PC-3 (cell line): ENCODE data around the gene PLA2G2D. TPM values are rescaled to one million over a fixed set of nuclear protein-coding genes. Genes with fewer than 3 reads are reported as not detected.
A peak's percentile ranks its signal among the peaks of the same experiment; 100 is the strongest.

Experiments used
- ATAC-seq: fragments of 200-7000 bp; cut with Tn5 transposase; 2 replicates; pipeline ENCODE4 v1.9.1; 2020; ENCODE audit warnings: mild to moderate bottlenecking, moderate library complexity
- BruUV-seq: library from RNA; stranded (reverse); fragments of 400-500 nt; replicated peaks from 2 replicates; lab custom pipeline; 2021; lab: Mats Ljungman, UMichigan
- CTCF ChIA-PET: fragments of 300-600 bp; sonication (Branson Sonifier 250); formaldehyde crosslinking; loops from one replicate; lab custom pipeline; 2022; ENCODE audit warnings: antibody characterized with exemption; lab: Charles Lee
- POLR2A ChIA-PET: fragments of 300-600 bp; sonication (Branson Sonifier 250); formaldehyde crosslinking; loops from one replicate; lab custom pipeline; 2022; ENCODE audit warnings: antibody characterized with exemption; ENCODE audit not compliant: unreplicated experiment; lab: Charles Lee
- DNase-seq: peaks from one replicate; pipeline ENCODE4 v3.0.0-alpha.2; 2015
- H2AFZ ChIP-seq: fragments of 300-600 bp; sonication (generic); 2 replicates; pipeline ENCODE4 v1.6.0; 2016; ENCODE audit warnings: antibody characterized with exemption, low read length
- H3F3A ChIP-seq: fragments of 300-600 bp; sonication (generic); one replicate; pipeline ENCODE4 v1.6.0; 2017; ENCODE audit warnings: antibody characterized with exemption, low read length, control low read depth, mild to moderate bottlenecking; ENCODE audit not compliant: unreplicated experiment
- H3K27ac ChIP-seq: fragments of 300-600 bp; sonication (generic); 2 replicates; pipeline ENCODE4 v1.5.1; 2016; ENCODE audit warnings: mild to moderate bottlenecking, low read length
- H3K27me3 ChIP-seq: fragments of 300-600 bp; sonication (generic); 2 replicates; pipeline ENCODE4 v1.6.1; 2016; ENCODE audit warnings: low read length, mixed read lengths
- H3K36me3 ChIP-seq: fragments of 300-600 bp; sonication (generic); 2 replicates; pipeline ENCODE4 v1.6.1; 2016; ENCODE audit warnings: low read depth, mixed run types, low read length, mixed read lengths
- H3K4me1 ChIP-seq: fragments of 300-600 bp; sonication (generic); 2 replicates; pipeline ENCODE4 v1.5.1; 2016; ENCODE audit warnings: low read length; ENCODE audit not compliant: insufficient read depth
- H3K4me2 ChIP-seq: fragments of 300-600 bp; sonication (generic); 2 replicates; pipeline ENCODE4 v1.6.0; 2016; ENCODE audit warnings: low read length
- H3K4me3 ChIP-seq: fragments of 300-600 bp; sonication (generic); 2 replicates; pipeline ENCODE4 v1.5.1; 2016; ENCODE audit warnings: mild to moderate bottlenecking, low read length, mixed read lengths
- H3K79me2 ChIP-seq: fragments of 300-600 bp; sonication (generic); 2 replicates; pipeline ENCODE4 v1.6.1; 2017; ENCODE audit warnings: low read length, mixed read lengths
- H3K9ac ChIP-seq: fragments of 300-600 bp; sonication (generic); 2 replicates; pipeline ENCODE4 v1.6.0; 2016; ENCODE audit warnings: mild to moderate bottlenecking, low read length
- H3K9me2 ChIP-seq: fragments of 300-600 bp; sonication (generic); replicated peaks from 2 replicates; pipeline ENCODE4 v1.6.1; 2016; ENCODE audit warnings: mixed run types, low read length, mixed read lengths
- H3K9me3 ChIP-seq: fragments of 300-600 bp; sonication (generic); 2 replicates; pipeline ENCODE4 v1.6.1; 2016; ENCODE audit warnings: low read length, mixed read lengths
- H4K20me1 ChIP-seq: fragments of 300-600 bp; sonication (generic); 2 replicates; pipeline ENCODE4 v1.6.1; 2016; ENCODE audit warnings: low read length, mixed read lengths
- CTCF ChIP-seq: fragments of 300-600 bp; sonication (generic); conservative IDR thresholded peaks from 2 replicates; pipeline ENCODE4 v1.5.1; 2017; ENCODE audit warnings: antibody characterized with exemption, low read depth, mild to moderate bottlenecking, low read length
- EZH2 ChIP-seq: fragments of 300-600 bp; sonication (generic); IDR thresholded peaks from one replicate; pipeline ENCODE4 v1.6.1; 2017; ENCODE audit warnings: antibody characterized with exemption, mild to moderate bottlenecking, low read length; ENCODE audit not compliant: unreplicated experiment
- EZH2phosphoT487 ChIP-seq: fragments of 300-600 bp; sonication (generic); IDR thresholded peaks from 2 replicates; pipeline ENCODE4 v1.6.1; 2018; ENCODE audit warnings: mild to moderate bottlenecking, antibody characterized with exemption, low read length, borderline replicate concordance
- intact Hi-C: fragments of 100-400 bp; cut with micrococcal nuclease; formaldehyde crosslinking; loops from 2 replicates; pipeline ENCODE4 v1.9.0; 2023
- total RNA-seq: library from RNA; depleted of rRNA; stranded (reverse); fragments of >200 nt; gene quantifications from 2 replicates; pipeline ENCODE4 v1.2.3, GENCODE V29; 2014

PLA2G2D gene
- total RNA-seq, 1 experiment from 2014 or later: not detected

GRCh38 chr1:20107796-20108195 lies 11.5 kb downstream of the PLA2G2D start:
- BruUV-seq: no TSS peak
- ATAC-seq: no peak
- H3K4me3 ChIP-seq: no peak overlapping the region
- POLR2A ChIA-PET: no interaction called here
- H3K9me2 ChIP-seq: no peaks in the 10 kb centered on the region
- H3K9me3 ChIP-seq: no peaks in the 10 kb centered on the region
- H3K27me3 ChIP-seq: no peaks in the 10 kb centered on the region
- DNase-seq: no peak
- H3K79me2 ChIP-seq: no peaks in the 10 kb centered on the region
- H3K36me3 ChIP-seq: no peaks in the 10 kb centered on the region
- TF ChIP-seq EZH2phosphoT487: no peak
- no peak for TF ChIP-seq EZH2
- TF ChIP-seq CTCF: no peak
- H4K20me1 ChIP-seq: no peaks in the 10 kb centered on the region
- H3K9ac ChIP-seq: no peak overlapping the region
- H3K4me1 ChIP-seq: peaks cover 22% of the 10 kb centered on the region
- intact Hi-C loops: no loop called here
- CTCF ChIA-PET: no interaction called here
- H2AFZ ChIP-seq: no peak overlapping the region
- peaks cover 4% of the 10 kb centered on the region for H3F3A ChIP-seq
- no peak overlapping the region for H3K4me2 ChIP-seq
- H3K27ac ChIP-seq: no peak overlapping the region

GRCh38 chr1:20107351-20107750 lies 12.0 kb downstream of the PLA2G2D start:
- no peak overlapping the region for H2AFZ ChIP-seq
- no peaks in the 10 kb centered on the region for H3K79me2 ChIP-seq
- H4K20me1 ChIP-seq: no peaks in the 10 kb centered on the region
- ChIA-PET CTCF (no interaction called here), POLR2A (no interaction called here)
- no peaks in the 10 kb centered on the region for H3K9me2 ChIP-seq
- H3K36me3 ChIP-seq: no peaks in the 10 kb centered on the region
- H3K4me1 ChIP-seq: peaks cover 26% of the 10 kb centered on the region
- H3K4me3 ChIP-seq: no peak overlapping the region
- BruUV-seq: no TSS peak
- no peak for ATAC-seq
- H3F3A ChIP-seq: peaks cover 4% of the 10 kb centered on the region
- intact Hi-C loops: no loop called here
- H3K27me3 ChIP-seq: no peaks in the 10 kb centered on the region
- no peak overlapping the region for H3K9ac ChIP-seq
- H3K27ac ChIP-seq: no peak overlapping the region
- no peaks in the 10 kb centered on the region for H3K9me3 ChIP-seq
- no peak for TF ChIP-seq CTCF
- TF ChIP-seq EZH2phosphoT487: no peak
- TF ChIP-seq EZH2: no peak
- DNase-seq: no peak
- H3K4me2 ChIP-seq: no peak overlapping the region

GRCh38 chr1:20105856-20106255 lies 13.5 kb downstream of the PLA2G2D start:
- BruUV-seq: no TSS peak
- Histone ChIP-seq H3F3A (peaks cover 4% of the 10 kb centered on the region), H3K27ac (no peak overlapping the region), H3K27me3 (no peaks in the 10 kb centered on the region), H3K4me2 (peak overlapping the region; percentile 36; the same call in 1 of the 2 replicates), H3K79me2 (no peaks in the 10 kb centered on the region), H3K4me3 (no peak overlapping the region), H3K9ac (no peak overlapping the region), H4K20me1 (no peaks in the 10 kb centered on the region), H2AFZ (no peak overlapping the region), H3K36me3 (no peaks in the 10 kb centered on the region), H3K9me2 (no peaks in the 10 kb centered on the region), H3K4me1 (peaks cover 34% of the 10 kb centered on the region), H3K9me3 (no peaks in the 10 kb centered on the region)
- CTCF ChIA-PET: interaction anchor here (0.6 kb wide), 1 partner anchor 387 kb away, joined by 4 read pairs; no protein-coding TSS in a partner anchor
- ATAC-seq: peak; percentile 31
- TF ChIP-seq CTCF (no peak), EZH2phosphoT487 (no peak), EZH2 (no peak)
- intact Hi-C loops: no loop called here
- DNase-seq: peak; percentile 86
- POLR2A ChIA-PET: no interaction called here
